ENCODE measurements around the gene GAS7. TPM values are rescaled to one million over a fixed set of nuclear protein-coding genes. Genes with fewer than 3 reads are reported as not detected.

The GAS7 gene
- total RNA-seq, 1 experiment from 2014 or later: 6.0 TPM

DNA sequence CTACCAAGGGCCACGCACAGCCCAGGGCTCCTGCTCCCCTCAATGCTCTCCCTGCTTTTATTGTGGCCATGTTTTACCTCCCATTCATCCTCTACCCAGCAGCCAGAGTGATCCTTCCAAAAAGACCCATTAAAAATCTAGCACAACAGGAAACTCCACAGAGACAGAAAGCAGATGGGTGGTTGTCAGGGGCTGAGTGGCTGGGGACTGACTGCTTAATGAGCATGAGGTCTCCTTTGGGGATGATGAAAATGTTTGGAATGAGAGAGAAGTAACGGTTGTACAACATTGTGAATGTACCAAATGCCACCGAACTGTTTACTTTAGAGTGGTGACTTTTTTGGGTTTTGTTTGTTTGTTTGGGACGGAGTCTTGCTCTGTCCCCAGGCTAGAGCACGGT lies 107.4 kb downstream of the GAS7 start:
- H3T11ph ChIP-seq (ENCODE audit: low read length): no peak overlapping the region
- H3K27ac ChIP-seq (ENCODE audit: insufficient read length, low read depth, low read length): no peak overlapping the region
- no peak overlapping the region for H3K14ac ChIP-seq (ENCODE audit: insufficient read depth, low read length)
- Mint-ChIP-seq H3K27me3 (ENCODE audit: low read depth) (peaks cover 1% of the 10 kb centered on the region; the same call in 1 of the 2 replicates), H3K9me3 (peaks cover 5 to 8% of the 10 kb centered on the region in 2 experiments; a peak in 4 of 5 replicates), H3K27ac (no peak overlapping the region), H3K36me3 (ENCODE audit: insufficient read depth in 1 of 3, low read depth in 3 of 3) (peaks cover 2 to 8% (median 3%) of the 10 kb centered on the region in 3 experiments; a peak in 4 of 7 replicates), H3K4me3 (no peak overlapping the region), H3K4me1 (no peaks in the 10 kb centered on the region)
- no peak for DNase-seq
- H3K56ac ChIP-seq (ENCODE audit: insufficient read length, low read depth, low read length): no peak overlapping the region
- H4K8ac ChIP-seq (replicated peaks; ENCODE audit: insufficient read length, low read depth, low read length): no peak overlapping the region
- no peaks in the 10 kb centered on the region for H3K79me2 ChIP-seq (ENCODE audit: insufficient read depth, low read length)
- no peak overlapping the region for H2BK15ac ChIP-seq (ENCODE audit: low read depth, low read length)
- WGBS (ENCODE audit: extremely low coverage, insufficient read length, low lambda C conversion rate): no CpG with 5 or more reads among the region's 5 CpGs
- no peak overlapping the region for H2AK5ac ChIP-seq (ENCODE audit: insufficient read length, low read length)
- H4K20me1 ChIP-seq (ENCODE audit: control insufficient read depth, insufficient read depth, insufficient read length): no peaks in the 10 kb centered on the region
- no peak overlapping the region for H2AFZ ChIP-seq (ENCODE audit: low read length)
- no peak overlapping the region for H4K5ac ChIP-seq (ENCODE audit: insufficient read length, low read depth, low read length)
- H3K9me3 ChIP-seq (ENCODE audit: control insufficient read depth, low read depth, low read length): no peaks in the 10 kb centered on the region
- H3K23ac ChIP-seq (ENCODE audit: insufficient read length, low read depth, low read length): no peak overlapping the region
- no peak overlapping the region for H4K91ac ChIP-seq (ENCODE audit: insufficient read length, low read depth, low read length)
- H2BK120ac ChIP-seq (ENCODE audit: low read depth, low read length, poor library complexity, severe bottlenecking): no peak overlapping the region
- TF ChIP-seq CTCF (conservative IDR thresholded peaks at IDR 0.05): no peak
- no peak overlapping the region for H2BK12ac ChIP-seq (ENCODE audit: insufficient read length, low read depth, low read length)
- H3K9ac ChIP-seq (ENCODE audit: extremely low read depth, insufficient read length, low read length): no peak overlapping the region
- H3K18ac ChIP-seq (ENCODE audit: insufficient read length, low read depth, low read length): no peak overlapping the region
- no peaks in the 10 kb centered on the region for H3K27me3 ChIP-seq (ENCODE audit: insufficient read depth, low read length)
- no peak overlapping the region for H2BK20ac ChIP-seq (ENCODE audit: low read depth, low read length, poor library complexity, severe bottlenecking)
- H3K4me2 ChIP-seq (ENCODE audit: insufficient read depth, insufficient read length, low read length): no peak overlapping the region
- no peak overlapping the region for H2BK5ac ChIP-seq (ENCODE audit: insufficient read length, low read length)
- H3K79me1 ChIP-seq (ENCODE audit: insufficient read depth, low read depth, low read length, poor library complexity, severe bottlenecking): no peaks in the 10 kb centered on the region
- no peaks in the 10 kb centered on the region for H3K4me1 ChIP-seq (ENCODE audit: insufficient read depth, low read length)
- no peak overlapping the region for H3K4ac ChIP-seq (ENCODE audit: low read depth, low read length)
- H3K23me2 ChIP-seq (ENCODE audit: insufficient read length, low read depth, low read length, poor library complexity, severe bottlenecking): no peaks in the 10 kb centered on the region
